Caki2 (cell line): Measurements from ENCODE around the gene MSTO1. TPM values are rescaled to one million over a fixed set of nuclear protein-coding genes. Genes with fewer than 3 reads are reported as not detected.
"Not testable (repeated sequence)": the region's sequence is repeated elsewhere in the genome, so short reads cannot be mapped to it uniquely, and the experiment has no call there.

Source experiments
- DNase-seq: peaks from one replicate; pipeline ENCODE4 v3.0.0-alpha.2; 2015; ENCODE audit warnings: low read depth
- in situ Hi-C: cut with HindIII; loops from 2 replicates; pipeline ENCODE4 v1.10.0; 2016; ENCODE audit warnings: low sequenced_read_pairs, low pct_unique_long_range_greater_than_20kb, mixed read lengths
- total RNA-seq: library from RNA; depleted of rRNA; stranded (reverse); fragments of >200 nt; shearing (Covaris generic); gene quantifications from 2 replicates; pipeline ENCODE4 v1.2.3, GENCODE V29; 2014; ENCODE audit warnings: low replicate concordance

The MSTO1 gene
- total RNA-seq, 1 experiment from 2014 or later, result 30.7 TPM

DNA sequence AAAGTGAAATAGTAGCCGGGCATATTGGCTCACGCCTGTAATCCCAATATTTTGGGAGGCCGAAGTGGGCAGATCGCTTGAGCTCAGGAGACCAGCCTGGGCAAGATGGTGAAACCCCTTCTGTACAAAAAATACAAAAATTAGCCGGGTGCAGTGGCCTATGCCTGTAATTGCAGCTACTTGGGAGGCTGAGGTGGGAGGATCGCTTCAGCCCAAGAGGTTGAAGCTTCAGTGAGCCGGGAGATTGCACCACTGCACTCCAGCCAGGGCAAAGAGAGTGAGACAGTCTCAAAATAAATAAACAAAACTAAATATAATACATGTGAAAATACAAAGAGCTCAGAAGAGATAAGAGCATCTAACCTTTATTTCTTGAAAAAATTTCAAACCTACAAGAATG lies 2.3 kb upstream of the MSTO1 start:
- DNase-seq, result peak; percentile 6
- in situ Hi-C loops, result no loop called here

- in situ Hi-C loops, result no loop called here
- DNase-seq, result no peak
Observed at GRCh38 chr1:155608888-155609225, 1.2 kb upstream of the MSTO1 start.

- DNase-seq, in situ Hi-C loops: not testable (repeated sequence)
Observed at GRCh38 chr1:155610257-155610647, 234 bp downstream of the MSTO1 start.

DNA sequence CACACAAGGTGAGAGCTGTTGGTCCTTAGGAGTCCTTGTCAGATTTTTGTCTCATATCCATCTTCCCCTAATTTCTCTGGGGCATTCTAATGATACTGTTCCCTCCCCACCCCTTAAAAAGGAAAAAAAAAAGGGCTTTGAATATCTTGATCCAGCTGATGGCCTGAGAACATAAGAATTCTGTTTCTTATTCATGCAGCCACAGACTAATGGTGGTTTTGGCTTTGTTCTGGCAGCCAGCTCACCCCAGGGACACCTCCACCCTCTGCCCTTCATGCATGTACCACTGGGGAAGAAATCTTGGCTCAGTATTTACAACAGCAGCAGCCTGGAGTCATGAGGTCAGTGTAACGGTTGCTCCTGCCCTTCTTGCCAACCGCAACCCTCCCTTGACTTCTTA lies 3.2 kb downstream of the MSTO1 start:
- not testable (repeated sequence) for DNase-seq

DNA sequence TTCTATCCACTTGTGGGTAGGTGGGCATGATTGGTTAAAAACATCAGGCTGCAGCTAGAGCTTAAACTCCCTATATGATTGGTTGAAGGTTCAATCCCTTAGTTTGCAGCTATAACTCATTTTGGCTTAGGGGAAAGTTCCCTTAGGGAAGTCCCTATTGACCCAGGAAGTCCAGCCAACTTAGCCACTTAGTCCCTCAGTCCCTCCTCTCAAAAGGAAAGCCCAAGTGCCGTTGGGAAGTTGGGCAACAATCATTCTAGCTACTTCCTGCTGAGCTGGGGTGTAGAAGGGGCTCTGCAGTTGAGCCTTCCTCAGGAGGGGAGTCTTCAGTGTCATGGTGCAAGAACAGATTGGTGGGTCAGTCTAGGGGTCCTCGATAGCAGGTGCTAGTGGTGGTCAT lies 12.2 kb downstream of the MSTO1 start:
- in situ Hi-C loops, result no loop called here
- no peak for DNase-seq

More for the DNA sequence above, 3.2 kb downstream of the MSTO1 start:
- in situ Hi-C loops, result not testable (repeated sequence)

DNA sequence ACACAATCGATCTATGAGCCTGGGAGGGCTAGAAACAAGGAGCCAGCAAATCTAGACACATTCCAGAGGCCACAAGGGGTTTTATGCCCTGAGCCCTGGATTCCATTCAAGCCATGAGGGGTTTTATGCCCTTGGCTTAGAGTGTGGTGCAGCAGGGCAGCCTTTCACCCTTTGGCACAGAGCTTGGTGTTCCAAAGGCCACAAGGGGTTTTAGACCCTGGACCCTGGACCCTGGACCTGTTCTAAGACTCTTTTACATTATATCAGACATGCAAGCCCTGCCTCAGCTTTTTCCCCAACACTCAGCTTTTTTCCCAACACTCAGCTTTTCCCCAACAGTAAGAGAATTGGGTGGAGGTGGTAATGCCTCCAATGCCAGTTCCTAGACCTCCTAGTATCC lies 13.3 kb downstream of the MSTO1 start:
- in situ Hi-C loops, result no loop called here
- no peak for DNase-seq

DNA sequence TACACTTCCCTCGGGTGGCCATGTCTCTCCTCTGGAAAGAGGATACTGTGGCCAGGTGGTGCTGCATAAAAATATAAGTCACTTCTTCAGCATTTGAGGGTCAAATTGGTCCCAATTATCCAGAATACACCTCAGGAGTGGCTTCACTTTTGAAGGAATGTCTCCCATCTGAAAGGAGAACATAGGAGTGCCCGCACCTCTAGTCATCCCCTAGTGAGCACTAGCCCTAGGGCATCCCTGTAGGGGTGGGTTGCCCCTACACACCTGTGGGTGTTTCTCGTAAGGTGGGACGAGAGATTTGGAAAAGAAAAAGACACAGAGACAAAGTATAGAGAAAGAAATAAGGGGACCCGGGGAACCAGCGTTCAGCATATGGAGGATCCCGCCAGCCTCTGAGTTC lies 16.4 kb downstream of the MSTO1 start:
- in situ Hi-C loops, DNase-seq: not testable (repeated sequence)

DNA sequence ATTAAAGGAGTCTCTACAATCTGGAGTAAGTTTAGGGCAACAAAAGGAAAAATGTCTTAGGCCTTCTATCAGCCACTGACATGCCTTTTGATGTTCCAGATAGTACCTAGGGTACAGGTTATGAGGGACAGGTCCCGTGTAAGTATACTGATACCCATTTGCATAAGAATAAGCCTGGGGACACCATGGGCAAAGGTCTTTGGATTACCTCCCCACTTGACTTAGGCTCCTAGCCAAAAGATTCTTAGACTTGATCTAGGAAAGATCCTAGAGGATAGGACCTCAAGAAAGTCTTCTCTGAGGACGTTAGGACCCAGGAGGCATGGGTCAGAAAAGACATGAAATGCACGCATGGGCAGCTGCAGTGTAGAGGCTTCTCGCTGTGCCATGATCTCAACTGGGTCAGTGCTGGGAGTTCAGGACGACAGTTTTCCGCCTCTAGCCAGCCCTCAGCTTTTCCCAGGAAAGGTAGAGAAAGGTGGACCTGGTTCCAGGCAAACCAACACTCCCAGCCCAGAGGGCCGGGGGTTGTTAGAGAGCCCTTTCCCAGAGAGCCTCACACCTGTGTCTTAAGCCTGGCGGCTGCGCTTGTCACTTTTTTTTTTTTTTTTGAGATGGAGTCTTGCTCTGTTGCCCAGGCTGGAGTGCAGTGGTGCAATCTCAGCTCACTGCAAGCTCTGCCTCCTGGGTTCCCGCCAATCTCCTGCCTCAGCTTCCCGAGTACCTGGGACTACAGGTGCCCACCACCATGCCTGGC lies 26.6 kb downstream of the MSTO1 start:
- in situ Hi-C loops, result no loop called here
- no peak for DNase-seq

DNA sequence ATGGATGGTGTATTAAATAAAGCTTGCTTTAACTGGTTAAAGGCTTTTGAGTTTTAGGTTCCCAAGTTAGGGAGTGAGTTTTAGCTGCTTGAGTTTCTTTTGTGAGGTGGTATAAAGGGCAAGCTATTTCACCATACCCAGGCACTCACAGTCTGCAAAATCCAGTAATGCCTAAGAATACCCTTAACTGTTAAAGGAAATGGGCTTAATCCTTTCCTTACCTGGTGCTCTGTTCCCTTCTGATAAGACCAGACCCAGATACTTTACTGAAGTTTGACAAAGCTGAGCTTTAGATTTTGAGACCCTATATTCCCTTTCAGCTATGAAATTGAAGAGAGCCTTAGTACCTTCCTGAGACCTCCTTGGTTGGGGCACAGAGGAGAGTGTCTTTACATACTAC lies 30.3 kb downstream of the MSTO1 start:
- DNase-seq, result no peak
- in situ Hi-C loops, result no loop called here

DNA sequence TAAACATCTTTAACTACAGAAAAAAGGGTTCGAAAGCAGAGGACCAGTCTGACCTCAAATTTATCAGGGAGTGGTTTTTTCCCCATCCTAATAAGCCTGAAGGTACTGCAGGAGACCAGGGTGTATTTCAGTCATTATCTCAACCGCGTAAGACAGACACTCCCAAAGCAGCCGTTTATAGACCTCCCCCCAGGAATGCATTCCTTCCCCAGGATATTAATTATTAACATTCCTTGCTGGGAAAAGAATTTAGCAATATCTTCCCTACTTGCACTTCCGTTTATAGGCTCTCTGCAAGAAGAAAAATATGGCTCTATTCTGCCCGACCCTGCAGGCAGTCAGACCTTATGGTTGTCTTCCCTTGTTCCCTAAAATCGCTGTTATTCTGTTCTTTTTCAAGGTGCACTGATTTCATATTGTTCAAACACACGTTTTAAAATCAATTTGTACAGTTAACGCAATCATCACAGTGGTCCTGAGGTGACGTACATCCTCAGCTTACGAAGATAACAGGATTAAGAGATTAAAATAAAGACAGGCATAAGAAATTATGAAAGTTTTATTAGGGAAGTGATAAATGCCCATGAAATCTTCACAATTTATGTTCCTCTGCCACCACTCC lies 32.7 kb downstream of the MSTO1 start:
- peak; percentile 56 for DNase-seq

GRCh38 chr1:155643230-155643629 lies 33.2 kb downstream of the MSTO1 start:
- in situ Hi-C loops, result no loop called here
- DNase-seq, result no peak

More for the DNA sequence above, 32.7 kb downstream of the MSTO1 start:
- in situ Hi-C loops, result not testable (repeated sequence)

DNA sequence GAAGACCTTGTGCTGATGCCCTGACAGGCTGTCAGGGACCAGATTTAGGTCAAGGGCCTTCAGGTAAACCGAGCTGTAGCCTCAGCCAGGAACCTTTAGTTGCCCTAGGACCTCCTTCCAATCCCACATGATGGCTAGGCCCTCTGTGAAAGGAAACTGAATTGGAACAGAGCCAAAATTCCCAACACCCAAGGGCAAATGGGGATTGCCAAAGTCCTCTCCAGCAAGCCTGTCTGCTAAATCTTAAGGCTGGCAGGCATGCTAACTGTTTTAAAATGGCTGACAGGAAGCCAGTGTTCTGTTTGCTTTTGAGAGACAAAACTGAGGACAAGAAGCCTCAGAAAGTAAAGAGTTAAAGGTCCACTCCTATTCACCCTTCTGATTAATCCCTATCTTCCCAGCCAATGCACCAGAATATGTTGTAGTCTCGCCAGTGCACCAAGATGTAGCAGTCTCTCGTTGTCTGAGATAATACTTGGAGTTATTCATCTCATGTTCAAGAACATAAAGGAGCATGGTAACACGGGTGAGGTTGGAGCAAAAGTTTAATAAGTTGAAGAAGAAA lies 35.1 kb downstream of the MSTO1 start:
- in situ Hi-C loops, result no loop called here
- no peak for DNase-seq

GRCh38 chr1:155645648-155646047 lies 35.6 kb downstream of the MSTO1 start:
- in situ Hi-C loops, result no loop called here
- no peak for DNase-seq

- in situ Hi-C loops, result no loop called here
- DNase-seq, result no peak
Observed at GRCh38 chr1:155646307-155646706, 36.3 kb downstream of the MSTO1 start.

- in situ Hi-C loops, result no loop called here
- peak; percentile 82 for DNase-seq
Observed at GRCh38 chr1:155648207-155649147, 38.5 kb downstream of the MSTO1 start.

GRCh38 chr1:155649676-155650075 lies 39.7 kb downstream of the MSTO1 start:
- DNase-seq, result no peak
- in situ Hi-C loops, result no loop called here

DNA sequence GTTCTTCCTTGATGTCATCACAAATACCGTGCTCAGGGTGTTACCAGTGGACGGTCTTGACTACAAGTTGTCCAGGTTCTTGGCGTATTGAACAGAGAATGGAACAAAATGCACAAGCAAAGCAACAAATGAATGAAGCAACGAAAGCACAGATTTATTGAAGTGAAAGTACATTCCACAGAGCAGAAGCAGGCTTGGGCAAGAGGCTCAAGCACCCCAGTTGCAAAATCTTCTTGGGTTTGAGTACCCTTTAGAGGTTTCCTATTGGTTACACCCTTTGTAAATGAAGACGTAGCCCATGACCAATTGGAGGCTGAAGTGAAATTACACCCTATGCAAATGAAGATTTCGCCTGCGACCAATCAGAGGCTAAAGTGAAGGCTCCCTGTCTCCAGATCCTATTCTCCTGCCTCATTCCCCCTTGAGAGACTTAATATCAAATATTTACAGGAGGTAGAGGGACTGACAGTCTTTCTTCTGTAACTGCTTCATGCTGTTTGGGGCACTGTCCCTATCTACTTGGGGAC lies 40.3 kb downstream of the MSTO1 start:
- in situ Hi-C loops, result no loop called here
- DNase-seq, result no peak

GRCh38 chr1:155651861-155652661 lies 42.0 kb downstream of the MSTO1 start:
- in situ Hi-C loops, result no loop called here
- no peak for DNase-seq
